ENCODE measurements around the gene ANK3. TPM values are rescaled to one million over a fixed set of nuclear protein-coding genes. Genes with fewer than 3 reads are reported as not detected.

ANK3 gene
- total and polyA plus RNA-seq, 7 donors: 10.8 to 86.7 (median 42.5) TPM

DNA sequence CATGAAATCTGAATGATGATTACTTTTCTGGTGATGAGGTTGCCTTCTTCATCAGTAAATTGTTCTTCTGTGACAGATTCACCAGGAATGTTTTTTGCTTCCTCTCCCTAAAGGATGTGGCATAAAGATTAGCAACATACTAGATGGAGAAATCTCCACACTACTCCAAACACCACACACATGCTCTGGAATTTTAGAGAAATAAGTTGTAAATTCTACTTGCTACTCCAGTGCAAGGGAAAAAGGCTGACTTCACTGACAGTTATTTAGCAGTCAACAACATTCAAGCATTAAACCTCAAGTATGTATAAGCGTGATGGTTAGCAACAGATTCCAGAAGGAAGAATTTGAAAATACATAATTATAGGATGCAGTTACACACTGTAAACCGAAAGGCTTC, 345.4 kb downstream of the ANK3 start:
- 86 to 90% methylated on average over 2 of the region's 2 CpGs for WGBS, 2 donors
- TF ChIP-seq POLR2A (IDR thresholded peaks at IDR 0.05): no peak
- Histone ChIP-seq H3K4me1 (peaks cover 0 to 13% (median 4%) of the 10 kb centered on the region in 4 donors), H3K4me3 (no peak overlapping the region), H3K36me3 (no peaks in the 10 kb centered on the region), H3K27me3 (no peaks in the 10 kb centered on the region), H3K9me3 (no peaks in the 10 kb centered on the region), H3K27ac (no peak overlapping the region)
- intact Hi-C loops (cut with DNase I): no loop called here
- DNase-seq: no peak

DNA sequence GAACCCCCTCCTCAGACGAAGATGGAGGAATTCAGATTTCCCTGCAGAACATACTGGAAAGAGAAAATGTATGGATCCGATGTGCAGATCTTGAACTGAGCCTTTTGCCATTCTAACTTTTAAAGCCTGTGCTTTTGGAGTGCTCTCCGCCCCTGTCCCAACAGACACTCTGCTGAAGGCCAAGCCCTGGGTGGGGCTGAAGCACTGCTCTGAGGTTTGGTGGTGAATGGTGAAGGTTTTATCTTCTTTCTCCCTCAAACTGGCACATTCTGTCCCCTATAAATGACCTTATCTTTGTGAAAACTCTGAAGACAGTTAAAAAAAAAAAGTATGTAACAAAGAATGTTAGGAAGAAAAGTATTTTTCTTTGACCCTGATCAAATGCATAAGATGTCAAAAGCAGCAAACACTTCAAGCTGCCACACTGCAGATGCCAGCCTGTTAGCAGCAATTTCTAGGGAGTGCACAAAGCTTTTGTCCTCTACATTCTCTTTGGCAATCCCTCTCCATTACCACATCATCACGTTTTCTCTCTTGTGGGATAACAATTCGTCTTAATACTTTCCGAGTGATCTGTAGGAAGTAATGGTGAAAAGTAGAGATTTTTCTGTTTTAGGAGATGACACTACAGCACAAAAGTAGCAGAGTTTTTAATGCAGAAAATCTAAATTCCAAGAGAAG, 346.0 kb downstream of the ANK3 start:
- Histone ChIP-seq H3K4me3 (no peak overlapping the region), H3K27ac (no peak overlapping the region), H3K36me3 (no peaks in the 10 kb centered on the region), H3K9me3 (no peaks in the 10 kb centered on the region), H3K27me3 (no peaks in the 10 kb centered on the region), H3K4me1 (peaks cover 0 to 13% (median 4%) of the 10 kb centered on the region in 4 donors)
- TF ChIP-seq POLR2AphosphoS5 (IDR thresholded peaks at IDR 0.05) (no peak), EP300 (IDR thresholded peaks at IDR 0.05) (no peak), POLR2A (IDR thresholded peaks at IDR 0.05) (no peak)
- TF ChIP-seq, protein P1, sequence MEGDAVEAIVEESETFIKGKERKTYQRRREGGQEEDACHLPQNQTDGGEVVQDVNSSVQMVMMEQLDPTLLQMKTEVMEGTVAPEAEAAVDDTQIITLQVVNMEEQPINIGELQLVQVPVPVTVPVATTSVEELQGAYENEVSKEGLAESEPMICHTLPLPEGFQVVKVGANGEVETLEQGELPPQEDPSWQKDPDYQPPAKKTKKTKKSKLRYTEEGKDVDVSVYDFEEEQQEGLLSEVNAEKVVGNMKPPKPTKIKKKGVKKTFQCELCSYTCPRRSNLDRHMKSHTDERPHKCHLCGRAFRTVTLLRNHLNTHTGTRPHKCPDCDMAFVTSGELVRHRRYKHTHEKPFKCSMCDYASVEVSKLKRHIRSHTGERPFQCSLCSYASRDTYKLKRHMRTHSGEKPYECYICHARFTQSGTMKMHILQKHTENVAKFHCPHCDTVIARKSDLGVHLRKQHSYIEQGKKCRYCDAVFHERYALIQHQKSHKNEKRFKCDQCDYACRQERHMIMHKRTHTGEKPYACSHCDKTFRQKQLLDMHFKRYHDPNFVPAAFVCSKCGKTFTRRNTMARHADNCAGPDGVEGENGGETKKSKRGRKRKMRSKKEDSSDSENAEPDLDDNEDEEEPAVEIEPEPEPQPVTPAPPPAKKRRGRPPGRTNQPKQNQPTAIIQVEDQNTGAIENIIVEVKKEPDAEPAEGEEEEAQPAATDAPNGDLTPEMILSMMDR (IDR thresholded peaks at IDR 0.05): no peak
- intact Hi-C loops (cut with DNase I): no loop called here
- no peak for DNase-seq
- 32 to 72% methylated on average over 6 of the region's 6 CpGs for WGBS, 2 donors

DNA sequence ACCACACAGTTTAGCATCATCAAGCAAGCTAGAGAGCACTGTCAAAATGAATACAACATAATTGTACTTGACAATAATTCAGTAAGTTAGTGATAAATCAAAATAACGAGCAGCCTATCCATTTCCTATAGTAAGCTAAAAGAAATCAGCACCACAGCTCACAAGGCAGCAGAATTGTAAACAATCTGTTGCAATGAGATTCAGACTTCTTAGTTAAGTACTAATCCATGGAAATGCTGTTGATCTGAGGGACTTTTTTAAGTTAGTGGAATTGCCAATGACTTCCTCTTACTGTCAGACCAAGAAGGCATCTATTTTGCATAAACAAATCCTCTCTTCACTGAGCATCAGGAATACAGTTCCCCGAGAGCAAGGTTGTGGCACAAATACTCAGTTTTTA, 346.8 kb downstream of the ANK3 start:
- DNase-seq: no peak
- H3K4me3 ChIP-seq: no peak overlapping the region
- peaks cover 0 to 9% (median 4%) of the 10 kb centered on the region in 4 donors for H3K4me1 ChIP-seq
- H3K9me3 ChIP-seq: no peaks in the 10 kb centered on the region
- no peak overlapping the region for H3K27ac ChIP-seq
- WGBS, 2 donors: 21 to 40% methylated on average over 2 of the region's 2 CpGs
- TF ChIP-seq EP300 (IDR thresholded peaks at IDR 0.05) (no peak), POLR2A (IDR thresholded peaks at IDR 0.05) (no peak), POLR2AphosphoS5 (IDR thresholded peaks at IDR 0.05) (no peak)
- TF ChIP-seq, protein P1 (IDR thresholded peaks at IDR 0.05): no peak
- intact Hi-C loops (cut with DNase I): no loop called here
- H3K36me3 ChIP-seq: no peaks in the 10 kb centered on the region
- no peaks in the 10 kb centered on the region for H3K27me3 ChIP-seq

DNA sequence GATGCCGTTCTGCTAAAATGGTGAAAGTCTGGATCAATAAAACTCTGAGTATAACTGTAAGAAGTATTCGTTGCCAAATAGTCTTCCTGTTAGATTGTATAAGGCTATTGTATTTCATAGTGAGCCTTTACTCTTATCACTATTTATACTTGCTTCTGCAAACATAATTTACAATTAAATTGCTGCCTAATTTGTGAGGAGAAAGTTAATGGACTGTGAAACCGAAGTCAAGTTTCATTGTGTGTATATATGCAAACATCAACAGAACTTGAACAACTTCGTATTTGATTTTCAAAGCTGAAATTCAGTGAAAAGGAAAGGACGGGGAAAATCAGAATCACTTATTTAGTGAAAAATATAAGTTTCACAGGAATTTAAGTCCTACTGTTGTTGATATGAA, 347.4 kb downstream of the ANK3 start:
- H3K27ac ChIP-seq: no peak overlapping the region

DNA sequence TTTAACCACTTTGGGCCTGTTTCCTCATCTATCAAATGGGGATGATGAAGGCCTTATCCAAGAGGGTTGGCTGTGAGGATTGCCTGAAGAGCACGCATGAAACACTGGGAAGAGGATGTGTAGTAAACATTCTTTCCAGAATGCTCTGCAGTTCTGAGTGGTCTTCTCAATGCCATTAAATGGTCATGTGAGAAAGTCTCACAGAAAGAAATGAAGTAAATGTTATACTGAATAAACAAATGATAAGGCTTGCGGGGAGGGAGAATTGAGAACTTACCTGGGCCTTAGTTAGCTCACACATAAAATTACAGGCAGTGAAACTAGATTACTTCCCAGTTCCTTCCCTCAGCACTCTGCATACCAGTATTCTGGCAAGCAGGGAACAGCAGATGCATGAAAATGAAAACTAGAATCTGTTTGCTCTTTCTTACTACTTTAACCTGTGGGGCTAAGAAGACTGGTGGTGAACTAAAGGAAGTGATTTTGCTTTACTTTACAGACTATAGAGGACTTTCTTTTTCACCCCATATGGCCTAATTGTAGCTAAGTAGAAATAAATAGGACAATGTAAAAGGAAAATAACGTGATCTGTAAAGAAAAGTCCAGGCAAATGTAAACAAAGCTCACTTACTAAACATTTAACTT, 348.1 kb downstream of the ANK3 start:
- H3K36me3 ChIP-seq: no peaks in the 10 kb centered on the region
- no peaks in the 10 kb centered on the region for H3K27me3 ChIP-seq
- no peaks in the 10 kb centered on the region for H3K9me3 ChIP-seq
- WGBS, 2 donors: 14 to 59% methylated on average over 3 of the region's 3 CpGs
- peaks cover 0 to 9% (median 3%) of the 10 kb centered on the region in 4 donors for H3K4me1 ChIP-seq
- intact Hi-C loops (cut with DNase I): no loop called here
- H3K27ac ChIP-seq: peak overlapping the region in 1 of 4 donors; percentile 1
- TF ChIP-seq EP300 (IDR thresholded peaks at IDR 0.05): no peak
- no peak for TF ChIP-seq POLR2A (IDR thresholded peaks at IDR 0.05)
- TF ChIP-seq, protein P1 (IDR thresholded peaks at IDR 0.05): no peak
- TF ChIP-seq POLR2AphosphoS5 (IDR thresholded peaks at IDR 0.05): no peak
- no peak overlapping the region for H3K4me3 ChIP-seq
- DNase-seq: no peak

More for the DNA sequence above, 347.4 kb downstream of the ANK3 start:
- Histone ChIP-seq H3K4me1 (peaks cover 0 to 9% (median 3%) of the 10 kb centered on the region in 4 donors), H3K27me3 (no peaks in the 10 kb centered on the region), H3K9me3 (no peaks in the 10 kb centered on the region), H3K36me3 (no peaks in the 10 kb centered on the region), H3K4me3 (no peak overlapping the region)
- TF ChIP-seq EP300 (IDR thresholded peaks at IDR 0.05): no peak
- TF ChIP-seq, protein P1 (IDR thresholded peaks at IDR 0.05): no peak
- TF ChIP-seq POLR2AphosphoS5 (IDR thresholded peaks at IDR 0.05): no peak
- no peak for TF ChIP-seq POLR2A (IDR thresholded peaks at IDR 0.05)
- 12 to 62% methylated on average over 5 of the region's 5 CpGs for WGBS, 2 donors
- DNase-seq: no peak
- intact Hi-C loops (cut with DNase I): no loop called here

All from sigmoid colon (tissue), 7 donors.